Skeletal muscle tissue (tissue), 4 donors: ENCODE data around the gene MYO15A. TPM values are rescaled to one million over a fixed set of nuclear protein-coding genes. Genes with fewer than 3 reads are reported as not detected.
A peak's percentile ranks its signal among the peaks of the same experiment; 100 is the strongest.

Experiments used
- H3K27ac ChIP-seq: one replicate; pipeline ENCODE4 v1.7.0; 2013; ENCODE audit warnings: mild to moderate bottlenecking, low read depth, low read length, inconsistent platforms
- H3K27me3 ChIP-seq, 3 donors: one replicate each; pipeline ENCODE4 v1.7.0; 2013; ENCODE audit warnings: low read length in 3 of 3; ENCODE audit not compliant: control insufficient read depth in 3 of 3, insufficient read depth in 3 of 3
- H3K36me3 ChIP-seq, 3 donors: one replicate each; pipeline ENCODE4 v1.7.0; 2013; ENCODE audit warnings: low read length in 3 of 3; ENCODE audit not compliant: control insufficient read depth in 3 of 3, insufficient read depth in 3 of 3
- H3K4me1 ChIP-seq, 3 donors: one replicate each; pipeline ENCODE4 v1.7.0; 2013; ENCODE audit warnings: low read length in 3 of 3, mild to moderate bottlenecking in 3 of 3; ENCODE audit not compliant: control insufficient read depth in 3 of 3, insufficient read depth in 3 of 3
- H3K4me3 ChIP-seq, 3 donors: one replicate each; pipeline ENCODE4 v1.7.0; 2013; ENCODE audit warnings: low read length in 3 of 3
- H3K9ac ChIP-seq, 3 donors: one replicate each; pipeline ENCODE4 v1.7.0; 2013; ENCODE audit warnings: low read length in 3 of 3, mild to moderate bottlenecking in 3 of 3, moderate library complexity in 2 of 3, low read depth in 1 of 3
- H3K9me3 ChIP-seq, 3 donors: one replicate each; pipeline ENCODE4 v1.7.0; 2013; ENCODE audit warnings: low read length in 3 of 3; ENCODE audit not compliant: control insufficient read depth in 3 of 3
- total RNA-seq: library from RNA; depleted of rRNA; stranded (reverse); fragments of >200 nt; gene quantifications from one replicate; pipeline ENCODE4 v1.2.3, GENCODE V29; 2014
- donor health status: Osteomylitis.

The MYO15A gene
- total RNA-seq, 1 donor from 2014 or later: 0.52 TPM

DNA sequence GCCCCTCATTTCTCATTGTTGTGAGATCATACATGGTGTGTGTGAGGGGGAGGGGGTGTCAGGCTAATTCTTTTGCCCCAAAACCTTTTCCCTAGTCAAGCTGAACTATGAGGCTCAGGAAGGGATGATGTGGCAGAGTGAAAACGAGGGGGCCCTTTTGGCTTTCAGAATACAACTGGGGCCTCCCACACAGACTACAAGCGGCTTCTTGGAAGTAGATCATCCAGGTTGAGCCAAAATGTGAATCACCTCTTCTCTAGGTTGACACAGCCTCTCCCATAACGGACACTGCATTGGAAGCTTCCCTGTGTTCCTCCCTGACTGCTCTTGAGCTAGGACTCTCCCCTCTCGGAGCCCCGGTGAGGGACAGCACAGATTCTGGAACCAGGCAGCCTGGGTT lies 72.8 kb downstream of the MYO15A start:
- Histone ChIP-seq H3K27ac (peak overlapping the region; percentile 99), H3K4me3 (no peak overlapping the region), H3K27me3 (no peaks in the 10 kb centered on the region), H3K9me3 (no peaks in the 10 kb centered on the region), H3K36me3 (peaks cover 0 to 9% (median 3%) of the 10 kb centered on the region in 3 donors), H3K9ac (peak overlapping the region in 1 of 3 donors; percentile 23), H3K4me1 (peaks cover 25 to 30% (median 26%) of the 10 kb centered on the region in 3 donors)

DNA sequence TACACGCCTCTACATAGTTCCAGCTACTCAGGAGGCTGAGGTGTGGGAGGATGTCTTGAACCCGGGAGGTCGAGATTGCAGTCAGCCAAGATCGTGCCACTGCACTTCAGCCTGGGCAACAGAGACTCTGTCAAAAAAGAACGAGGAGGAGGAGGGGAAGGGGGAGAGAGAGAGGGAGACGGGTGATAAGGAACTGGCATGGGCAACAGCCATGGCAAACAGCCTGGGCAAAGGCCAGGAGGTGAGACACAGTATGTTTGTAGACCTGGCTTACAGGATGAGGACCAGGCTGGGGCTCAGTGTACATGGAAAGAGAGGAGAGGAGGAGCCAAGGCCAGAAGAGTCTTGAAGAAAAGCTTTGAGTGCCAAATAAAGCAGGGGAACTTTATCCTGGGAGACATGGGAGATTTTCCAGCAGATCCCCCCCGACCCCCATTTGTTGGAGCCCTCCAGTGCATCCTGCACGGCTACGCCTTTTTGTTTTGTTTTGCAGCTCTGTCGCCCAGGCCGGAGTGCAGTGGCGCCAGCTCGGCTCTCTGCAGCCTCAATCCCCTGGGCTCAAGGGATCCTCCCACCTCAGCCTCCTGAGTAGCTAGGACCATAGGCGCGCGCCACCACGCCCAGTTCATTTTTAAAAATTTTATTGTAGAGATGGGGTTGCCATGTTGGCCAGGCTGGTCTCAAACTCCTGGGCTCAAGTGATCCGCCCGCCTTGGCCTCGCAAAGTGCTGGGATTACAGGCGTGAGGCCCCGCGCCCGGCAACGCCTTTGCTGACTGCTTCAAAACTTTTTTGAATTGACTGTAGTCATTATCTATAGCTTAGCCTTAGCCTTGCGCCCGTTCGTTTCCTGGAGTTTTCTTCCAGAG lies 73.8 kb downstream of the MYO15A start:
- H3K4me1 ChIP-seq: peaks cover 35 to 39% (median 36%) of the 10 kb centered on the region in 3 donors
- H3K9me3 ChIP-seq: no peaks in the 10 kb centered on the region
- no peaks in the 10 kb centered on the region for H3K27me3 ChIP-seq
- H3K27ac ChIP-seq: peak overlapping the region; percentile 99
- peak overlapping the region; percentile 83 to 98 (median 95) for H3K4me3 ChIP-seq
- peak overlapping the region; percentile 88 to 99 (median 95) for H3K9ac ChIP-seq
- peaks cover 1 to 9% (median 3%) of the 10 kb centered on the region in 3 donors for H3K36me3 ChIP-seq

DNA sequence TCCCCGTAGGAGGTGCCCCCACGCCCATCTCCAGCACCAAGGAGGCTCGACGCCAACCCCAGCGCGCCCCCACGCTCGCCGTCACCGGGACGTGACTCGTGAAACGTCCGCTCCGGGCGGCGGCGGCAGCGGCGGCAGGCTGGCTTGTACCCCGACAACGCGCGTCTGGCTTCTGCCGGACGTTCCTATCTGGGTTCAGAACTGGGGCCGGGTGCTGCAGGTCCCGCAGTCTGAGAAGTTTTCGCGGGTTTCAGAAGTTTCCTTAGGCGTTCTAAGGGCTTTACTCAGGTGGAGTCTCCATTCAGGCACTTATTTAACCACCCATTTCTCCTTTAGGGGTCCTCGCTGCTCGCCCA lies 74.4 kb downstream of the MYO15A start:
- H3K36me3 ChIP-seq: peaks cover 3 to 9% (median 5%) of the 10 kb centered on the region in 3 donors
- peak overlapping the region; percentile 83 to 98 (median 95) for H3K4me3 ChIP-seq
- no peaks in the 10 kb centered on the region for H3K27me3 ChIP-seq
- H3K9ac ChIP-seq: peak overlapping the region; percentile 88 to 99 (median 95)
- H3K4me1 ChIP-seq: peaks cover 41 to 45% (median 42%) of the 10 kb centered on the region in 3 donors
- peak overlapping the region; percentile 99 for H3K27ac ChIP-seq
- H3K9me3 ChIP-seq: no peaks in the 10 kb centered on the region

DNA sequence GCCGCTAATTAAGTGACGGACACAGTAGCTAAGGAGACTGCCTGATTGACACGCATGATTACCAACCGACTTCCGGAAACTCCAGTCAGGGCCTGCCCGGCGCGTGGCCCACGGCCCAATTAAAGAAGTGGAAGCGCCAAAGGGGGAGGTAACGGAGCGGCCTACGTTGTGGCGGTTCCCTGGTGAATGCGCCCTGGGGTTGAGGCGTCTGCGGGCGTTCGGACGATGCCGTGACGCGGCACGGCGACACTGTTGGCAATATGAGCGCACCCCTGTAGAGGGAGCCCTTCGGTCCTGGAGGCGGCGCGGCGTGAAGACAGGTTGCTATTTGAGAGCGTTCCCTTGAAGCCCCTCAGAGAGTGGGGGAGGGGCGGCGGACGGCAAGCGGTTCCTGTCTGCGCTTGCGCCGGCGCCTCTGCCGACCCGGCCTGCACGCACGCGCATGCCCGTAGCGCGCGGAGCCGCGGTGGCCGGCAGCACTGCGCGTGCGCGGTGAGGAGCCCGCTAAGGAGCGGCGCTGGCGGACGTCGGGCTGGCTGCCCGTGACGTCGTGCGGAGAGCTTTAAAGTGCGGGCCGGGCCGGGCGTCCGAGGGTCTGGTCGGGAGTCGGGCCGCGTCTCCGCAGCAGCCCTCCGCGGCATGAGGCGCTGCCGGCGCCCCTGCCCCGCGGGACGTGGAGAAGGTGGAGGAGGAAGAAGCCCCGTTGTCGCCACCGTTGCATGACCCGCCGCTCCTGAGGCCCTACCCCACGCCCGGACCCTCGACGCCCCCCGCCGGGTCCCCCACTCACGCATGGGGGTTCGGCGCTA lies 75.0 kb downstream of the MYO15A start, which contains the start of gene ALKBH5:
ALKBH5 (plus strand) TSS at position 495 of the 809 bp plus-strand sequence. CDS start 416 bp downstream, outside the sequence.
- Histone ChIP-seq H3K9ac (peak within 1 kb of the TSS; percentile 88 to 99 (median 95)), H3K27ac (peak within 1 kb of the TSS; percentile 99), H3K36me3 (peaks cover 5 to 13% (median 7%) of the 10 kb centered on the region in 3 donors), H3K9me3 (no peaks in the 10 kb centered on the region), H3K4me3 (peak within 1 kb of the TSS; percentile 83 to 98 (median 95)), H3K4me1 (peaks cover 47 to 51% (median 48%) of the 10 kb centered on the region in 3 donors), H3K27me3 (no peaks in the 10 kb centered on the region)

DNA sequence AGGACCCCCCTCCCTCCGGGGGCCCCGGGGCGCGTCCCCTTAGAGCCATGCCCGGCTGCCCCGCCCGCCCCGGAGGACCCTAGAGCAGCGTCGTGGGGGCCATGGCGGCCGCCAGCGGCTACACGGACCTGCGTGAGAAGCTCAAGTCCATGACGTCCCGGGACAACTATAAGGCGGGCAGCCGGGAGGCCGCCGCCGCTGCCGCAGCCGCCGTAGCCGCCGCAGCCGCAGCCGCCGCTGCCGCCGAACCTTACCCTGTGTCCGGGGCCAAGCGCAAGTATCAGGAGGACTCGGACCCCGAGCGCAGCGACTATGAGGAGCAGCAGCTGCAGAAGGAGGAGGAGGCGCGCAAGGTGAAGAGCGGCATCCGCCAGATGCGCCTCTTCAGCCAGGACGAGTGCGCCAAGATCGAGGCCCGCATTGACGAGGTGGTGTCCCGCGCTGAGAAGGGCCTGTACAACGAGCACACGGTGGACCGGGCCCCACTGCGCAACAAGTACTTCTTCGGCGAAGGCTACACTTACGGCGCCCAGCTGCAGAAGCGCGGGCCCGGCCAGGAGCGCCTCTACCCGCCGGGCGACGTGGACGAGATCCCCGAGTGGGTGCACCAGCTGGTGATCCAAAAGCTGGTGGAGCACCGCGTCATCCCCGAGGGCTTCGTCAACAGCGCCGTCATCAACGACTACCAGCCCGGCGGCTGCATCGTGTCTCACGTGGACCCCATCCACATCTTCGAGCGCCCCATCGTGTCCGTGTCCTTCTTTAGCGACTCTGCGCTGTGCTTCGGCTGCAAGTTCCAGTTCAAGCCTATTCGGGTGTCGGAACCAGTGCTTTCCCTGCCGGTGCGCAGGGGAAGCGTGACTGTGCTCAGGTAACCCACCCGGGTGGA lies 75.8 kb downstream of the MYO15A start:
- peak overlapping the region; percentile 76 to 98 (median 95) for H3K4me3 ChIP-seq
- H3K27ac ChIP-seq: peak overlapping the region; percentile 99
- H3K27me3 ChIP-seq: no peaks in the 10 kb centered on the region
- no peaks in the 10 kb centered on the region for H3K9me3 ChIP-seq
- peak overlapping the region; percentile 88 to 95 (median 89) for H3K9ac ChIP-seq
- H3K36me3 ChIP-seq: peaks cover 5 to 13% (median 7%) of the 10 kb centered on the region in 3 donors
- H3K4me1 ChIP-seq: peaks cover 52 to 57% (median 53%) of the 10 kb centered on the region in 3 donors

DNA sequence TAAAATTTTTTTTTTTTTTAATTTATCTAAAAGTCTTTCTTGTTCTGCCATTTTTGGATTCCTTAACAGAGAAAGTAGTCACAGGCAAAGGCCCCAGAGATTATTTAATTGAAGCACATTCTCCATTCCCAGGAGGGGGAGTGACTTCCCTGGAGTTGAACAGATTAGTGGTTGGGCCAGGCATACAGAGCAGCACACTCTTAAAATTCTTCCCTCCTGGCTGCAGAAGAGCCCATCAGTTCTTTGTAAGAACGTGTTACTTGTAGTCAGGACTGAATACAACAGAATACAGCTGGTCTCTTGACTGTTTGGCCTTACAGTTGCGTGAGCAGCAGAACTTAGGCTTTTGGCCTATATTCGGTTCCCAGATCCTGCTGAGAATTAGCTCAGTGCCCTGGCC lies 76.8 kb downstream of the MYO15A start:
- H3K36me3 ChIP-seq: peaks cover 5 to 13% (median 7%) of the 10 kb centered on the region in 3 donors
- peaks cover 62 to 67% (median 62%) of the 10 kb centered on the region in 3 donors for H3K4me1 ChIP-seq

DNA sequence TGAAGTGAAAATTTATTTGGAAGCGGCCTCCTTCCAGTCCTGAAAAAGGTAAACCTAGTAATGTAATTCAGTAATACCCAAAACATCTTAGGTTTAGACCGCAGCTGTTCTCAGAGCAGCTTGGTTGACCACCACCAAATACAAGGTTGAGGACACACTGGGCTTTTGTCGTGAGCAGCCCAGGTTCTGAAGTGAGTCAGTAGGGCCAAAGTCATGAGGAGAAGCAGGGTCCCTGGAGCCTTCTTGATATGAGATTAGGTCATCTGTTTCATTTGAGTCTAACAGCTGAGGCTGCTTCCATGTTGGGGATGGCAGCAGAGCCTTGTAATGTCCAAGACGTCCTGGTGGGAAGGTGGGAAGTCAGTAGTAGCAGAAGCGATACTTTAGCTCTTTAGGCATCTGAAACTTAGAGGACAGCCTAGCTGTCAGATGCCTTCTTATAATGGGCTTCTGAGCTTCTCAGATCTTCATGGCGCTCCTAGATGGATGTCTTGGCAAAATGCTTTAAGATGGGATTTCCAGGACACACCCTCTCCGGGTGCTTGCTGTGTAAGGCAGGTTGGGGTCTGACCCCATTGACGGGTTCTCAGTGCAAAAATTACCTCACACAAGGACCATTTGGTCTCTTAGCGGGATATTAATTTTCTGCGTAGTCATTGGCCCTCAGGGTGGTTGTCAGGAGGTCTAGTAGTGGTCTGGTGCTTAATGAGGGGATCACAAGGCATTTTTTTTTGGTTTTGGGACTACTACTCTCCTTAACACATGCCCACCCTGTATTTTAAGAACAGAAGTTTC lies 77.5 kb downstream of the MYO15A start:
- no peaks in the 10 kb centered on the region for H3K9me3 ChIP-seq
- H3K9ac ChIP-seq: peak overlapping the region; percentile 88 to 95 (median 89)
- peaks cover 5 to 13% (median 7%) of the 10 kb centered on the region in 3 donors for H3K36me3 ChIP-seq
- H3K27ac ChIP-seq: peak overlapping the region; percentile 99
- H3K4me1 ChIP-seq: peaks cover 69 to 74% (median 69%) of the 10 kb centered on the region in 3 donors
- H3K4me3 ChIP-seq: peak overlapping the region; percentile 76 to 98 (median 95)
- H3K27me3 ChIP-seq: no peaks in the 10 kb centered on the region

More for the DNA sequence above, 76.8 kb downstream of the MYO15A start:
- no peaks in the 10 kb centered on the region for H3K27me3 ChIP-seq
- no peaks in the 10 kb centered on the region for H3K9me3 ChIP-seq
- H3K27ac ChIP-seq: peak overlapping the region; percentile 99
- peak overlapping the region; percentile 76 to 98 (median 95) for H3K4me3 ChIP-seq
- peak overlapping the region; percentile 88 to 95 (median 89) for H3K9ac ChIP-seq

DNA sequence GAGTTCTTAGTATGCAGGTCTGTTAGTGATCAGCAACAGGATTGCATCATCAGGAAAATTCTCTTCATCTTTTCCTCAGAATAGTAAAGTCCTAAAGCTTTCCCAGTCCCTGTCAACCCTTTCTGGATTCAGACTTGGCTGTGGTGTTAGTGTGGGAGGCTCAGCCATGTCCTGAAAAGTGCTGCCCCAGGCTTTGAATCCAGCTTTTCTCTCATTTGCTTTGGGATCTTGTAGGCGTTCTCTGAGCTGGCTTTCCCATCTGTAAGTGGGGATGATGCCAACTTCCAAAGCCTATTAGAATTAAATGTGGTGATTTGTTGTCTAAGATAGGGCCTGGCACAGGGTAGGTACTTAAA lies 78.0 kb downstream of the MYO15A start:
- H3K9ac ChIP-seq: peak overlapping the region; percentile 88 to 95 (median 89)
- H3K27ac ChIP-seq: peak overlapping the region; percentile 99
- H3K4me1 ChIP-seq: peaks cover 73 to 78% (median 74%) of the 10 kb centered on the region in 3 donors
- no peaks in the 10 kb centered on the region for H3K27me3 ChIP-seq
- no peaks in the 10 kb centered on the region for H3K9me3 ChIP-seq
- H3K36me3 ChIP-seq: peaks cover 7 to 13% (median 8%) of the 10 kb centered on the region in 3 donors
- peak overlapping the region; percentile 76 to 98 (median 95) for H3K4me3 ChIP-seq
